HG03159 (cell line): ENCODE results near the gene SNTG2.

ENCODE experiments used
- ATAC-seq: cut with Tn5 transposase; IDR thresholded peaks from one replicate; pipeline ENCODE4 v1.9.1; 2021; ENCODE audit warnings: mild to moderate bottlenecking, moderate library complexity; ENCODE audit not compliant: unreplicated experiment

Gene SNTG2

GRCh38 chr2:926259-926793 is 24.3 kb upstream of the SNTG2 start:
- no peak for ATAC-seq

GRCh38 chr2:926896-927295 is 23.8 kb upstream of the SNTG2 start:
- no peak for ATAC-seq

- ATAC-seq: no peak
Measured at GRCh38 chr2:929011-929735, 21.5 kb upstream of the SNTG2 start.

- no peak for ATAC-seq
Measured at GRCh38 chr2:929925-930324, 20.7 kb upstream of the SNTG2 start.

- no peak for ATAC-seq
Measured at GRCh38 chr2:930935-931334, 19.7 kb upstream of the SNTG2 start.

GRCh38 chr2:932320-933115 is 18.1 kb upstream of the SNTG2 start:
- no peak for ATAC-seq

- ATAC-seq: no peak
Measured at GRCh38 chr2:933734-934295, 16.8 kb upstream of the SNTG2 start.

- ATAC-seq: no peak
Measured at GRCh38 chr2:937530-937929, 13.1 kb upstream of the SNTG2 start.

- no peak for ATAC-seq
Measured at GRCh38 chr2:938181-939005, 12.3 kb upstream of the SNTG2 start.

GRCh38 chr2:939936-940601 is 10.6 kb upstream of the SNTG2 start:
- no peak for ATAC-seq

GRCh38 chr2:941871-942270 is 8.8 kb upstream of the SNTG2 start:
- no peak for ATAC-seq

GRCh38 chr2:942775-943460 is 7.7 kb upstream of the SNTG2 start:
- no peak for ATAC-seq

GRCh38 chr2:943461-943797 is 7.2 kb upstream of the SNTG2 start:
- no peak for ATAC-seq

GRCh38 chr2:943821-944220 is 6.8 kb upstream of the SNTG2 start:
- no peak for ATAC-seq

GRCh38 chr2:944693-945092 is 6.0 kb upstream of the SNTG2 start:
- ATAC-seq: no peak

- no peak for ATAC-seq
Measured at GRCh38 chr2:945104-945503, 5.5 kb upstream of the SNTG2 start.

GRCh38 chr2:946073-946948 is 4.3 kb upstream of the SNTG2 start:
- peak; percentile 48 for ATAC-seq

GRCh38 chr2:949384-950079 is 1.1 kb upstream of the SNTG2 start:
- no peak for ATAC-seq
